Omental fat pad (tissue), 4 donors: ENCODE data around the gene CEP63. TPM values are rescaled to one million over a fixed set of nuclear protein-coding genes. Genes with fewer than 3 reads are reported as not detected.

Experiments
- ATAC-seq: fragments of 150-250 bp; one replicate; pipeline ENCODE4 v1.9.1; 2016; ENCODE audit warnings: mild to moderate bottlenecking, moderate library complexity; ENCODE audit not compliant: low FRiP score
- DNase-seq: peaks from one replicate; pipeline ENCODE4 v3.0.0-alpha.2; 2019; ENCODE audit warnings: low spot score
- CTCF ChIP-seq, 3 donors: fragments of 450-650 bp; IDR thresholded peaks; one replicate each; pipeline ENCODE4 v1.5.1; 2016 to 2017; ENCODE audit warnings: antibody characterized with exemption in 3 of 3, mild to moderate bottlenecking in 3 of 3, moderate library complexity in 2 of 3
- total RNA-seq, 4 donors: library from RNA; depleted of rRNA; stranded (reverse); fragments of >200 nt; gene quantifications; one replicate each; pipeline ENCODE4 v1.1.0, GENCODE V29; 2016

The CEP63 gene
- total RNA-seq, 4 donors from 2014 or later, result 15.3 to 30.9 (median 21.1) TPM

- no peak for TF ChIP-seq CTCF (IDR thresholded peaks at IDR 0.05)
- DNase-seq, result no peak
- ATAC-seq, result no peak
Measured at GRCh38 chr3:134617608-134618477, 132.0 kb downstream of the CEP63 start.

GRCh38 chr3:134618478-134619300, 132.8 kb downstream of the CEP63 start:
- no peak for DNase-seq
- no peak for ATAC-seq
- TF ChIP-seq CTCF (IDR thresholded peaks at IDR 0.05), result no peak

GRCh38 chr3:134619301-134619615, 133.4 kb downstream of the CEP63 start:
- no peak for TF ChIP-seq CTCF (IDR thresholded peaks at IDR 0.05)
- ATAC-seq (no peak), DNase-seq (no peak)

GRCh38 chr3:134619884-134620445, 134.1 kb downstream of the CEP63 start:
- TF ChIP-seq CTCF (IDR thresholded peaks at IDR 0.05), result no peak
- DNase-seq, result no peak
- no peak for ATAC-seq

- TF ChIP-seq CTCF (IDR thresholded peaks at IDR 0.05), result no peak
- ATAC-seq (no peak), DNase-seq (no peak)
Measured at GRCh38 chr3:134620476-134621115, 134.7 kb downstream of the CEP63 start.

GRCh38 chr3:134621854-134622253, 136.0 kb downstream of the CEP63 start:
- no peak for DNase-seq
- no peak for ATAC-seq
- TF ChIP-seq CTCF (IDR thresholded peaks at IDR 0.05), result no peak
